Heart left ventricle (tissue), 13 donors: ENCODE results near the gene MET.

Source experiments
- CTCF ChIP-seq, 12 donors: fragments of 200-600 bp; sonication (generic) in 4 of 12; IDR thresholded peaks; one replicate each; pipeline versions ENCODE4 v1.5.0 to v1.8.0; 2018 to 2022; ENCODE audit warnings: antibody characterized with exemption in 12 of 12, mild to moderate bottlenecking in 5 of 12
- POLR2A ChIP-seq, 2 donors: fragments of 450-650 bp; IDR thresholded peaks; one replicate each; pipeline ENCODE4 v1.6.1; 2017; ENCODE audit warnings: antibody characterized with exemption in 2 of 2, mild to moderate bottlenecking in 2 of 2, moderate library complexity in 2 of 2
- donor health status: ischemic (EF 13 %, LVEDD 7.1; RV severe dilation, severe dysfunction).
- donor health status: DM: no; HTN: yes; CAD: no.
- donor health status: DM: no; HTN: no; CAD: no.
- donor health status: ischemic (EF 25% LVEDD 6.9; RV normal size, moderate dysfunction).
- donor health status: ischemic (EF 25% LVEDD 5.7; RV mildly dilated, moderate dysfunction).
- donor health status: ischemic (EF 35%, LVEDD 5.7; RV mildly dilated, moderate dysfunction).
- donor health status: nonischemic (EF 11% LVEDD 7.7; RV severe dilation, severe dysfunction).
- donor health status: DM: yes; HTN: yes; CAD: no.
- donor health status: PGD.
- donor health status: ischemic (EF 29% LVEDD 5.4; RV normal size, mild dysfunction).
- donor health status: nonischemic (EF 23%, LVEDD 6.1; RV moderate dilation, normal function).

DNA sequence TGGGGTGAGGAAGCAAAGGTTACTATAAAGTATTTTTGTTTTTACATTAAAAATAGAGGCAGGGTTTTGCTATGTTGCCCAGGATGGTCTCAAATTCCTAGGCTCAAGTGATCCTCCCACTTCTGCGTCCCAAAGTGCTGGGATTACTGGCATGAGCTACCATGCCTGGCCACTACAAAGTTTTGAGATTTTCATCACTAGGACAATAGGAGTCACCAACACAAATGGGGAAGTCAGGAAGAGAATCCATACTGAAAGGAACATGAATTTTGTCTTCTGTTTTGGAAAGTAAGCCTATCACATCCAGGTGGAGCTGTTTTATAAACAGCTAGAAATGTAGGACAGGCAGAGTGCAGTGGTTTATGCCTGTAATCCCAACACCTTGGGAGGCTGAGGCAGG lies 170.4 kb downstream of the MET start:
- TF ChIP-seq CTCF (IDR thresholded peaks at IDR 0.05), result no peak
- TF ChIP-seq POLR2A (IDR thresholded peaks at IDR 0.05), result no peak
